ENCODE data around the gene RYR1. TPM values are rescaled to one million over a fixed set of nuclear protein-coding genes. Genes with fewer than 3 reads are reported as not detected.

The RYR1 gene
- polyA plus RNA-seq, 1 of the 3 experiments (the other 2 are of a cell fraction), result under 0.01 TPM

- CTCF ChIA-PET, result interaction anchor here (1.5 to 1.8 kb wide), 3 partner anchors 9 to 482 kb away, joined by 3 to 8 read pairs (median 4); no protein-coding TSS in a partner anchor
- Histone ChIP-seq H3K9me3 (no peaks in the 10 kb centered on the region), H3K36me3 (replicated peaks in 1 of 2; ENCODE audit: control insufficient read depth in 1 of 2, insufficient read depth in 2 of 2, low read length in 1 of 2) (peaks cover 10 to 37% of the 10 kb centered on the region in 2 experiments), H3K4me2 (no peak overlapping the region), H2AFZ (ENCODE audit: low read depth) (no peak overlapping the region), H3K4me1 (ENCODE audit: control insufficient read depth in 1 of 2, insufficient read depth in 2 of 2, low read depth in 1 of 2, low read length in 1 of 2) (peaks cover 0 to 7% of the 10 kb centered on the region in 2 experiments; a peak in 1 of 4 replicates), H3F3A (replicated peaks; ENCODE audit: insufficient read depth) (peaks cover 18% of the 10 kb centered on the region), H3K9me2 (no peaks in the 10 kb centered on the region), H3K79me2 (ENCODE audit: insufficient read depth) (peaks cover 14% of the 10 kb centered on the region; the same call in 1 of the 2 replicates), H3K9ac (no peak overlapping the region), H3K4me3 (ENCODE audit: low read depth in 2 of 2, low read length in 1 of 2) (no peak overlapping the region; a peak in 1 of 4 replicates), H4K20me1 (ENCODE audit: insufficient read depth) (0 out of 2 replicates have a peak, but pooled peaks cover 7% of the 10 kb centered on the region), H3K27ac (ENCODE audit: low read depth in 2 of 2, low read length in 1 of 2) (no peak overlapping the region), H3K27me3 (ENCODE audit: insufficient read depth) (no peaks in the 10 kb centered on the region)
- 72% methylated on average over 7 of the region's 10 CpGs for whole genome bisulfite sequencing (ENCODE audit: low lambda C conversion rate)
- POLR2A ChIA-PET, result interaction anchor here (1.5 kb wide), 1 partner anchor 8 kb away, joined by 6 read pairs; no protein-coding TSS in a partner anchor
- DNase-seq, result no peak
- TF ChIP-seq RCOR1 (IDR thresholded peaks at IDR 0.05; ENCODE audit: low read length) (no peak), CTCF (IDR thresholded peaks at IDR 0.05) (no peak), ZBTB33 (IDR thresholded peaks at IDR 0.05; ENCODE audit: borderline replicate concordance, low read depth) (no peak), GATA2 (CRISPR knock-in tag; IDR thresholded peaks at IDR 0.05) (no peak), JUND (IDR thresholded peaks at IDR 0.05) (no peak), MEF2A (IDR thresholded peaks at IDR 0.05; ENCODE audit: borderline replicate concordance, low read depth) (no peak), TCF12 (IDR thresholded peaks at IDR 0.05) (no peak), USF1 (IDR thresholded peaks at IDR 0.05; ENCODE audit: borderline replicate concordance, low read depth) (no peak), EZH2phosphoT487 (IDR thresholded peaks at IDR 0.05; ENCODE audit: borderline replicate concordance, low read depth) (no peak), NRF1 (IDR thresholded peaks at IDR 0.05; ENCODE audit: low read depth, low read length) (no peak)
Observed at GRCh38 chr19:38384209-38385027, 49.1 kb upstream of the RYR1 start.

Measured in SK-N-SH (cell line).